Endothelial cell of umbilical vein (primary cell): ENCODE results near the gene HYAL3. TPM values are rescaled to one million over a fixed set of nuclear protein-coding genes. Genes with fewer than 3 reads are reported as not detected.

Experiments used
- BruUV-seq: library from RNA; stranded (reverse); fragments of 400-500 nt; replicated peaks from 2 replicates; lab custom pipeline; 2021; lab: Mats Ljungman, UMichigan
- CTCF ChIA-PET: fragments of 300-600, 350-600 bp; sonication (Branson Sonifier 250); formaldehyde crosslinking; loops from one replicate; lab custom pipeline; 2021; ENCODE audit warnings: antibody characterized with exemption, inconsistent platforms; lab: Charles Lee
- POLR2A ChIA-PET: fragments of 300-600, 350-600 bp; sonication (Branson Sonifier 250); formaldehyde crosslinking; loops from one replicate; lab custom pipeline; 2021; ENCODE audit warnings: antibody characterized with exemption, inconsistent platforms; lab: Charles Lee
- DNase-seq: peaks from one replicate; pipeline ENCODE4 v3.0.0-alpha.2; 2011; ENCODE audit warnings: low read depth, low spot score
- FAIRE-seq: peaks from 2 replicates; lab custom pipeline; 2011; peaks lifted over from hg19 to GRCh38; lab: Jason Lieb, UNC
- H2AFZ ChIP-seq: 2 replicates; pipeline ENCODE4 v1.6.0; 2012; ENCODE audit warnings: low read depth, low read length, control low read depth, inconsistent platforms
- H3K27ac ChIP-seq: 2 replicates; pipeline ENCODE4 v1.5.1; 2011; ENCODE audit warnings: low read depth, mild to moderate bottlenecking, control low read depth, low read length, moderate library complexity; ENCODE audit not compliant: insufficient read depth
- H3K27me3 ChIP-seq, 2 experiments: 2 replicates each; pipeline versions ENCODE4 v1.6.0 to v1.6.1; 2011; ENCODE audit warnings: low read length in 2 of 2, mixed read lengths in 1 of 2; ENCODE audit not compliant: control insufficient read depth in 2 of 2, insufficient read depth in 2 of 2
- H3K36me3 ChIP-seq, 2 experiments: 2 replicates in 1 of 2; 3 replicates in 1 of 2; pipeline ENCODE4 v1.5.1; 2011; ENCODE audit warnings: low read length in 2 of 2, mild to moderate bottlenecking in 1 of 2, moderate library complexity in 1 of 2; ENCODE audit not compliant: control insufficient read depth in 2 of 2, insufficient read depth in 2 of 2; ENCODE audit errors: extremely low read depth in 1 of 2
- H3K4me1 ChIP-seq: 3 replicates; pipeline ENCODE4 v1.5.1; 2011; ENCODE audit warnings: mild to moderate bottlenecking, low read length; ENCODE audit not compliant: control insufficient read depth, insufficient read depth; ENCODE audit errors: extremely low read depth
- H3K4me2 ChIP-seq: 2 replicates; pipeline ENCODE4 v1.6.1; 2011; ENCODE audit warnings: low read length, control low read depth, mixed read lengths; ENCODE audit not compliant: insufficient read depth
- H3K4me3 ChIP-seq, 3 experiments: fragments of 200-600 bp in 1 of 3; sonication (generic), shearing (Covaris generic) in 1 of 3; replicated peaks in 1 of 3; 2 replicates each; pipeline ENCODE4 v1.5.1; 2011 to 2016; ENCODE audit warnings: control low read depth in 3 of 3, low read length in 3 of 3, mild to moderate bottlenecking in 2 of 3, inconsistent platforms in 1 of 3, low read depth in 1 of 3, moderate library complexity in 1 of 3; ENCODE audit not compliant: insufficient read depth in 1 of 3
- H3K79me2 ChIP-seq: 2 replicates; pipeline ENCODE4 v1.6.0; 2012; ENCODE audit warnings: low read length, inconsistent platforms; ENCODE audit not compliant: control insufficient read depth, insufficient read depth
- H3K9ac ChIP-seq: replicated peaks from 2 replicates; pipeline ENCODE3; 2011; ENCODE audit warnings: low read length, control low read depth; ENCODE audit not compliant: insufficient read depth; ENCODE audit errors: extremely low read depth
- H3K9me1 ChIP-seq: replicated peaks from 3 replicates; pipeline ENCODE4 v1.6.0; 2011; ENCODE audit warnings: mild to moderate bottlenecking, low read length; ENCODE audit not compliant: control insufficient read depth, insufficient read depth; ENCODE audit errors: extremely low read depth
- H3K9me3 ChIP-seq: replicated peaks from 2 replicates; pipeline ENCODE4 v1.5.1; 2012; ENCODE audit warnings: low read length, inconsistent platforms; ENCODE audit not compliant: control insufficient read depth, insufficient read depth
- H4K20me1 ChIP-seq: replicated peaks from 2 replicates; pipeline ENCODE3; 2011; ENCODE audit warnings: mild to moderate bottlenecking, low read length; ENCODE audit not compliant: control insufficient read depth, insufficient read depth; ENCODE audit errors: extremely low read depth
- FOS ChIP-seq: IDR thresholded peaks from 2 replicates; pipeline ENCODE4 v1.6.1; 2011; ENCODE audit warnings: mild to moderate bottlenecking, low read length, moderate library complexity, borderline replicate concordance; ENCODE audit not compliant: insufficient read depth
- GATA2 ChIP-seq: IDR thresholded peaks from 2 replicates; pipeline ENCODE4 v1.7.0; 2011; ENCODE audit warnings: low read depth, mild to moderate bottlenecking, moderate library complexity, mixed read lengths, low read length; ENCODE audit not compliant: insufficient read length, insufficient read depth
- JUN ChIP-seq: IDR thresholded peaks from 2 replicates; pipeline ENCODE4 v1.6.1; 2011; ENCODE audit warnings: borderline replicate concordance, low read depth; ENCODE audit not compliant: insufficient read length, insufficient read depth
- MYC ChIP-seq: IDR thresholded peaks from one replicate; pipeline ENCODE4 v1.6.1; 2011; ENCODE audit warnings: mild to moderate bottlenecking, low read depth, low read length
- POLR2A ChIP-seq: IDR thresholded peaks from 2 replicates; pipeline ENCODE4 v1.6.1; 2012; ENCODE audit warnings: low read depth, mild to moderate bottlenecking, control low read depth, low read length
- dilution Hi-C: fragments of 300-500 bp; cut with MboI; formaldehyde crosslinking; loops from one replicate; pipeline ENCODE4 v1.15.0; 2019; ENCODE audit warnings: low sequenced_read_pairs; ENCODE audit not compliant: extremely low pct_ligation_motif_present
- intact Hi-C: fragments of 100-400 bp; cut with micrococcal nuclease; formaldehyde crosslinking; loops from one replicate; pipeline ENCODE4 v1.10.0; 2022
- polyA plus RNA-seq, 4 experiments: library from polyadenylated mRNA; depleted of rRNA in 3 of 4; stranded (reverse) in 3 of 4; unstranded in 1 of 4; fragments of >200 nt; gene quantifications; 2 replicates each; pipeline versions ENCODE4 v1.2.1 to v1.2.3, GENCODE V29; 2011 to 2012; ENCODE audit warnings: missing spikeins in 1 of 4
- total RNA-seq: library from RNA; stranded (reverse); gene quantifications from 2 replicates; pipeline ENCODE4 v1.2.3, GENCODE V29; 2021

Gene HYAL3
- total and polyA plus RNA-seq, 2 donors (not counting 3 experiments of a cell fraction or from before 2014, with no cell fraction given), result 4.8 to 11.5 TPM

DNA sequence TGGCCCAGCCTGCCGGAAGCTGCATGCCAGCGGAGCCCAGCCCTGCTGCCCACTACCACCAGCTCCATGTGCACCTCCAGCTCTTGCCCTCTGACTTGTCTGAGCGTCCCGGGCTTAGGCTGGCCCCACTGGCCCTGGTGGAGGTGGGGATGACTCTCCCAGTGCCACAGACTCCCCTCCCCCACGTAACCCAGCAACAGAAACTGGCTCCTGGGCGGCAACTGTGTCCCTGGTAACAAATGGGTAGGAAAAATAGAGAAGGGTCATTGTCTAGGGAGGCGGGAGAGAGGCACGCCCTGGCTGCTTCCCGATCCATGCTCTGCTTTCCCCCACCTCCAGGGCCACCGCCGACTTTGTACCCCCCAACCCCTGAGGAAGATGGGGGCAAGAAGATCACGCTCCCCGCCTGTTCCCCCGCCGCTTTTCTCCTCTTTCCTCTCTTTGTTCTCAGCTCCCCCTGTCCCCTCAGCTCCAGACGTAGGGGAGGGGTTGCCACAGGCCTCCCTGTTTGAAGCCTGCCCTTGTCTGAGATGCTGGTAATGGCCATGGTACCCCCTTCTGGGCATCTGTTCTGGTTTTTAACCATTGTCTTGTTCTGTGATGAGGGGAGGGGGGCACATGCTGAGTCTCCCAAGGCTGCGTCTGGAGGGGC is 41.0 kb downstream of the HYAL3 start:
- no peak overlapping the region for H3K4me3 ChIP-seq
- dilution Hi-C loops, result no loop called here
- peaks cover 14 to 43% of the 10 kb centered on the region in 2 experiments for H3K36me3 ChIP-seq
- H3K79me2 ChIP-seq, result peaks cover 29% of the 10 kb centered on the region
- no peaks in the 10 kb centered on the region for H4K20me1 ChIP-seq
- H3K4me1 ChIP-seq, result peaks cover 47% of the 10 kb centered on the region
- H3K9me1 ChIP-seq, result no peaks in the 10 kb centered on the region
- ChIA-PET POLR2A (interaction anchor here (0.6 to 1.2 kb wide), 2 partner anchors 11 to 63 kb away, joined by 3 read pairs; no protein-coding TSS in a partner anchor), CTCF (interaction anchor here (2.5 to 8.6 kb wide), 5 partner anchors 10 to 65 kb away, joined by 12 to 98 read pairs (median 28); partner anchors contain the start of gene GNAT1)
- DNase-seq (no peak), FAIRE-seq (no peak)
- intact Hi-C loops, result no loop called here
- no peak overlapping the region for H3K4me2 ChIP-seq
- H3K27me3 ChIP-seq, result no peaks in the 10 kb centered on the region
- TF ChIP-seq POLR2A, result no peak
- TF ChIP-seq MYC, result no peak
- TF ChIP-seq JUN, result no peak
- TF ChIP-seq GATA2, result no peak
- TF ChIP-seq FOS, result no peak
- H3K9me3 ChIP-seq, result no peaks in the 10 kb centered on the region
- no peak overlapping the region for H2AFZ ChIP-seq
- BruUV-seq, result no TSS peak
- H3K9ac ChIP-seq, result no peak overlapping the region
- peak overlapping the region; percentile 39 for H3K27ac ChIP-seq
